ENCODE measurements around the gene MAPK7. TPM values are rescaled to one million over a fixed set of nuclear protein-coding genes. Genes with fewer than 3 reads are reported as not detected.
"Not testable (repeated sequence)": the region's sequence is repeated elsewhere in the genome, so short reads cannot be mapped to it uniquely, and the experiment has no call there.

Gene MAPK7
- polyA plus RNA-seq, 2 donors: 27.7 to 28.3 TPM

DNA sequence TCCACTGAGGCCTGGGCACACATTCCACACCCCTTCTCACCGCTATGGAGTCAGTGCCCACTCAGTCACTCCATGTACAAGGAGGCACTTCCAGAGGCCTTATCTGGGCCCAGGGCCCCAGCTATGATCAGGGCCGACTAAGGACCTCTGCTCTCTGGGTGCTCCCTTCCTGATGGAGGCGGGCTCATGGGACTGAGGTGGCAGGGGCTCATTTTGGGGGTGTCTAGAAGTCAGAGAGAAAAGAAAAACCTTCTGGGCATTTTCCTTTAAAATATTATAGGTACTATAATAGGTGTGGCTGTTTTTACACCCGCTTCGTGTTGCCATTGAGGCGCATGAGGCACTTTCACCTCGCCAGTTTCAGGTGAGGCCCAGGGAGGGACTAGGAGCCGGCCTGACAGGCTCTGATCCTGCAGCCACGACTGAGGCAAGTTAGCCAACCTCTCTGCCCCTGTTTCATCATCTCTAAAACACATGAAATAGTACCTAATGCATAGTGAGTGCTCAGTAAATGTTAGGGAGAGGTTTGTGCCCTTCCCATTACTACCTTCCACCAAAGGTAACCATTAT lies 30.1 kb upstream of the MAPK7 start:
- H3K36me3 ChIP-seq (ENCODE audit: control insufficient read depth in 2 of 2, insufficient read depth in 2 of 2, low read length in 1 of 2): no peaks in the 10 kb centered on the region
- H3K27me3 ChIP-seq (ENCODE audit: control insufficient read depth in 1 of 2, insufficient read depth in 2 of 2, low read length in 2 of 2): no peaks in the 10 kb centered on the region
- peak overlapping the region; percentile 95 to 97 for H3K27ac ChIP-seq (ENCODE audit: low read depth in 2 of 2, low read length in 1 of 2)
- no peak overlapping the region for H3K4me3 ChIP-seq (ENCODE audit: low read depth in 1 of 2, low read length in 2 of 2)
- no peaks in the 10 kb centered on the region for H3K9me3 ChIP-seq (ENCODE audit: control insufficient read depth in 2 of 2, insufficient read depth in 1 of 2, low read depth in 1 of 2, low read length in 1 of 2)
- WGBS, 2 donors: 60 to 72% methylated on average over 9 of the region's 9 CpGs
- H3K4me1 ChIP-seq (ENCODE audit: control insufficient read depth in 2 of 2, insufficient read depth in 2 of 2, low read length in 1 of 2): peaks cover 8 to 36% of the 10 kb centered on the region in 2 donors

DNA sequence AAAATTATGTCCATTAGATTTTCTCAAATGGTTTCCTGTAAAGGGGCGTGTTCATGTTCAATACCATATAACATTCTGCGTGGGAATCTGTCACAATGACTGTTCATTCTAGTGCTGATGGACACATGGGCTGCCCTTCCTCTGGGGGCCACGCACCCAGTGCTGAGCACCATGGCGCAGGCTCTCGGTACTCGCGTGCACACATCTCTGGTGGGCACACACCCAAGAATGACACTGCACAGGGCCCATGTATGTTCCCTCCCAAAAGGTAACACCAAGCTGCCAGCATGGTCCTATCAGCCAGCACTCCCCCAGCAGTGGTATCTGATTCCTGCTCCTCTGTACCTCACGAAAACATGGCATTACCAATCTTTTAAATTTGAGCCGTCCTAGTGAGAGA lies 29.5 kb upstream of the MAPK7 start:
- H3K9me3 ChIP-seq (ENCODE audit: control insufficient read depth in 2 of 2, insufficient read depth in 1 of 2, low read depth in 1 of 2, low read length in 1 of 2): no peaks in the 10 kb centered on the region
- H3K27me3 ChIP-seq (ENCODE audit: control insufficient read depth in 1 of 2, insufficient read depth in 2 of 2, low read length in 2 of 2): no peaks in the 10 kb centered on the region
- WGBS, 2 donors: 95% methylated on average over 9 of the region's 9 CpGs
- no peaks in the 10 kb centered on the region for H3K36me3 ChIP-seq (ENCODE audit: control insufficient read depth in 2 of 2, insufficient read depth in 2 of 2, low read length in 1 of 2)
- peaks cover 8 to 35% of the 10 kb centered on the region in 2 donors for H3K4me1 ChIP-seq (ENCODE audit: control insufficient read depth in 2 of 2, insufficient read depth in 2 of 2, low read length in 1 of 2)
- H3K27ac ChIP-seq (ENCODE audit: low read depth in 2 of 2, low read length in 1 of 2): peak overlapping the region; percentile 84 to 92
- no peak overlapping the region for H3K4me3 ChIP-seq (ENCODE audit: low read depth in 1 of 2, low read length in 2 of 2)

DNA sequence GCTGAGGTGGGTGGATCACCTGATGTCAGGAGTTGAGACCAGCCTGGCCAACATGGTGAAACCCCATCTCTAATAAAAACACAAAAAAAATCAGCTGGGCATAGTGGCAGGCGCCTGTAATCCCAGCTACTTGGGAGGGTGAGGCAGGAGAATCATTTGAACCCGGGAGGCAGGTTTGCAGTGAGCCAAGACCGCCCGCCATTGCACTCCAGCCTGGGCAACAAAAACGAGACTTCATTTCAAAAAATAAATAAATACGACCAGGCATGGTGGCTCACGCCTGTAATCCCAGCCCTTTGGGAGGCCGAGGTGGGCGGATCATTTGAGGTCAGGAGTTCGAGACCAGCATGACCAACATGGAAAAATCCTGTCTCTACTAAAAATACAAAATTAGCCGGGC lies 24.9 kb upstream of the MAPK7 start:
- not testable (repeated sequence) for H3K27me3 ChIP-seq (ENCODE audit: control insufficient read depth in 1 of 2, insufficient read depth in 2 of 2, low read length in 2 of 2); H3K27ac ChIP-seq (ENCODE audit: low read depth in 2 of 2, low read length in 1 of 2); H3K4me1 ChIP-seq (ENCODE audit: control insufficient read depth in 2 of 2, insufficient read depth in 2 of 2, low read length in 1 of 2); H3K4me3 ChIP-seq (ENCODE audit: low read depth in 1 of 2, low read length in 2 of 2); H3K9me3 ChIP-seq (ENCODE audit: control insufficient read depth in 2 of 2, insufficient read depth in 1 of 2, low read depth in 1 of 2, low read length in 1 of 2); H3K36me3 ChIP-seq (ENCODE audit: control insufficient read depth in 2 of 2, insufficient read depth in 2 of 2, low read length in 1 of 2)
- 94 to 95% methylated on average over 11 of the region's 11 CpGs for WGBS, 2 donors

DNA sequence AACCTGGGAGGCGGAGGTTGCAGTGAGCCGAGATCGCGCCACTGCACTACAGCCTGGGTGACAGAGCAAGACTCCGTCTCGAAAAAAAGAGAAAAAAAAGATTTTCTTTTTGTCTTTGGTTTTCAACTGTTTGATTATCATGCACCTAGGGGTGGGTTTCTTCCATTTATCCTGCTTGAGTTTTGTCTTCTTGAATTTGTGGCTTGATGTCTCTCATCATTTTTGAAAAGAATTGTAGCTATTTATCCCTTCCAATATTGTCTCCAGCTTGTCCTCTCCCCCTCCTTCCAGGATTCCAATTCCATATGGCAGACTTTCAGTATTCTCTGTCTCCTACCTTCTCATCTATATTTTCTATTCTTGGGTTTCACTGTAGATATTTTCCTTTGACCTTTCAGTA lies 23.6 kb upstream of the MAPK7 start:
- H3K27ac ChIP-seq (ENCODE audit: low read depth in 2 of 2, low read length in 1 of 2): no peak overlapping the region
- no peaks in the 10 kb centered on the region for H3K36me3 ChIP-seq (ENCODE audit: control insufficient read depth in 2 of 2, insufficient read depth in 2 of 2, low read length in 1 of 2)
- no peaks in the 10 kb centered on the region for H3K4me1 ChIP-seq (ENCODE audit: control insufficient read depth in 2 of 2, insufficient read depth in 2 of 2, low read length in 1 of 2)
- H3K4me3 ChIP-seq (ENCODE audit: low read depth in 1 of 2, low read length in 2 of 2): no peak overlapping the region
- 72 to 80% methylated on average over 6 of the region's 6 CpGs for WGBS, 2 donors
- no peaks in the 10 kb centered on the region for H3K9me3 ChIP-seq (ENCODE audit: control insufficient read depth in 2 of 2, insufficient read depth in 1 of 2, low read depth in 1 of 2, low read length in 1 of 2)
- H3K27me3 ChIP-seq (ENCODE audit: control insufficient read depth in 1 of 2, insufficient read depth in 2 of 2, low read length in 2 of 2): no peaks in the 10 kb centered on the region

DNA sequence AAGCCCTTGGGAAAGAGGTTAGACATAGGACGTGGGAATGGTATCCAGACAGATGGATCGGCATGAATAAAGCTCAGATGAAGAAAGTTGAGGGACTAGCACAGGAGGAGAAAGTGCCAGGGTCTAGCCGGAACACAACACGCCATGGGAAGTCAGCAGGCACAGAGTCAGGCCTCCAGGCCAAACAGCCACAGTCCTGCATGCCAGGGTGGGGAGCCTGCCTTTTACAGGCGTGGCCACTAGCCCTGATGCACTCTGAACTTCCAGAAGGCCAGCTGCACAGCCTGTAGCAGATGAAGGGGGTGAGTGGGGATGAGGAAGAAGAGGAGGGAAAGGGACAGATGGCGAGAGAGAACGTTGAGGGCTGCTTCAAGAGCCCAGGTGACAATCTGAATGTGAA lies 20.9 kb upstream of the MAPK7 start:
- H3K4me3 ChIP-seq (ENCODE audit: low read depth in 1 of 2, low read length in 2 of 2): no peak overlapping the region
- no peaks in the 10 kb centered on the region for H3K4me1 ChIP-seq (ENCODE audit: control insufficient read depth in 2 of 2, insufficient read depth in 2 of 2, low read length in 1 of 2)
- no peaks in the 10 kb centered on the region for H3K36me3 ChIP-seq (ENCODE audit: control insufficient read depth in 2 of 2, insufficient read depth in 2 of 2, low read length in 1 of 2)
- no peaks in the 10 kb centered on the region for H3K9me3 ChIP-seq (ENCODE audit: control insufficient read depth in 2 of 2, insufficient read depth in 1 of 2, low read depth in 1 of 2, low read length in 1 of 2)
- WGBS, 2 donors: 76% methylated on average over 7 of the region's 7 CpGs
- no peaks in the 10 kb centered on the region for H3K27me3 ChIP-seq (ENCODE audit: control insufficient read depth in 1 of 2, insufficient read depth in 2 of 2, low read length in 2 of 2)
- H3K27ac ChIP-seq (ENCODE audit: low read depth in 2 of 2, low read length in 1 of 2): peak overlapping the region in 1 of 2 donors; percentile 0

GRCh38 chr17:19357761-19358160 lies 20.5 kb upstream of the MAPK7 start:
- Histone ChIP-seq H3K27me3 (ENCODE audit: control insufficient read depth in 1 of 2, insufficient read depth in 2 of 2, low read length in 2 of 2) (no peaks in the 10 kb centered on the region), H3K9me3 (ENCODE audit: control insufficient read depth in 2 of 2, insufficient read depth in 1 of 2, low read depth in 1 of 2, low read length in 1 of 2) (no peaks in the 10 kb centered on the region), H3K36me3 (ENCODE audit: control insufficient read depth in 2 of 2, insufficient read depth in 2 of 2, low read length in 1 of 2) (no peaks in the 10 kb centered on the region), H3K4me3 (ENCODE audit: low read depth in 1 of 2, low read length in 2 of 2) (no peak overlapping the region), H3K27ac (ENCODE audit: low read depth in 2 of 2, low read length in 1 of 2) (no peak overlapping the region), H3K4me1 (ENCODE audit: control insufficient read depth in 2 of 2, insufficient read depth in 2 of 2, low read length in 1 of 2) (no peaks in the 10 kb centered on the region)
- 82% methylated on average over 7 of the region's 7 CpGs for WGBS, 2 donors

DNA sequence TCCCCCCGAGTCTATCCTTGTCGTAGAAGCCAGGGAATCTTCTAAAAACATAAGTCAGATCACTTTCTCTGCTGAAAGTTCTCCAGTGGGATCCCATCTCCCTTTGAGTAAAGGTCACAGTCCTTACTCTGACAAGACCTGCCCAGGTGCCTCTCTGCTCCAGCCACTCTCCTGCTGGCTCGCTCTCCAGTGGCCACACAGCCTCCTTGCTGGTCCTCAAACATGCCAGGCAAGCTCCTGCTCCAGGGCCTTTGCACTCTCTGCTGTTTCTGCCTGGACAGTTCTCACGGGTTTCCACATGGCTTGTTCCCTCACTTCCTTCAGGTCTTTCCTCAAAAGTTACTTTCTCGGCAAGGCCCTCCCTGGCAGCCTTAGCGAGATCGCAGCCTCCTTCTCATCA lies 19.1 kb upstream of the MAPK7 start:
- WGBS, 2 donors: 77 to 85% methylated on average over 7 of the region's 7 CpGs

DNA sequence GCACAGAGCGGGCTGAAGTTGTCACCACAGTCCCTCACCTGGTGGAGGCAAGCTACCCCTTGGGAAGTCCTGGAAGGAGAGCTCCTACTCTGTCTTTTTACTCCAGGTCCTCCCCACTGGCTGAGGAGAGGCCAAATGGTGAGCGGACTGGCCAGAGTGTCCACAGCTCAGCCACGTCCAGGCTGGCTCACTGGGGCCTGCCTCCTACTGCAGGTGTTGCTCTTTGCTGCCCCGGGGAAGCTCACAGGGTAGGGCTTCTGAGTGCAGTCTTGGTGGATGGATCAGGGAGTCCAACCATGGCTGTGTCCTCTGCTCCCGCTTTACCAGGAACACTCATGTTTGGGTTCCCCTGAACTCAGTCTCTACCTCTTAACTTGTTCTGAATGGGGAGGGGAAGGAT lies 18.4 kb upstream of the MAPK7 start:
- no peaks in the 10 kb centered on the region for H3K27me3 ChIP-seq (ENCODE audit: control insufficient read depth in 1 of 2, insufficient read depth in 2 of 2, low read length in 2 of 2)
- WGBS, 2 donors: 94 to 99% methylated on average over 5 of the region's 5 CpGs
- no peaks in the 10 kb centered on the region for H3K36me3 ChIP-seq (ENCODE audit: control insufficient read depth in 2 of 2, insufficient read depth in 2 of 2, low read length in 1 of 2)
- no peaks in the 10 kb centered on the region for H3K9me3 ChIP-seq (ENCODE audit: control insufficient read depth in 2 of 2, insufficient read depth in 1 of 2, low read depth in 1 of 2, low read length in 1 of 2)
- peaks cover 0 to 2% of the 10 kb centered on the region in 2 donors for H3K4me1 ChIP-seq (ENCODE audit: control insufficient read depth in 2 of 2, insufficient read depth in 2 of 2, low read length in 1 of 2)
- no peak overlapping the region for H3K4me3 ChIP-seq (ENCODE audit: low read depth in 1 of 2, low read length in 2 of 2)
- no peak overlapping the region for H3K27ac ChIP-seq (ENCODE audit: low read depth in 2 of 2, low read length in 1 of 2)

More for the DNA sequence above, 19.1 kb upstream of the MAPK7 start:
- H3K27ac ChIP-seq (ENCODE audit: low read depth in 2 of 2, low read length in 1 of 2): no peak overlapping the region
- no peaks in the 10 kb centered on the region for H3K4me1 ChIP-seq (ENCODE audit: control insufficient read depth in 2 of 2, insufficient read depth in 2 of 2, low read length in 1 of 2)
- no peaks in the 10 kb centered on the region for H3K27me3 ChIP-seq (ENCODE audit: control insufficient read depth in 1 of 2, insufficient read depth in 2 of 2, low read length in 2 of 2)
- H3K9me3 ChIP-seq (ENCODE audit: control insufficient read depth in 2 of 2, insufficient read depth in 1 of 2, low read depth in 1 of 2, low read length in 1 of 2): no peaks in the 10 kb centered on the region
- no peaks in the 10 kb centered on the region for H3K36me3 ChIP-seq (ENCODE audit: control insufficient read depth in 2 of 2, insufficient read depth in 2 of 2, low read length in 1 of 2)
- H3K4me3 ChIP-seq (ENCODE audit: low read depth in 1 of 2, low read length in 2 of 2): no peak overlapping the region

- no peaks in the 10 kb centered on the region for H3K27me3 ChIP-seq (ENCODE audit: control insufficient read depth in 1 of 2, insufficient read depth in 2 of 2, low read length in 2 of 2)
- no peaks in the 10 kb centered on the region for H3K9me3 ChIP-seq (ENCODE audit: control insufficient read depth in 2 of 2, insufficient read depth in 1 of 2, low read depth in 1 of 2, low read length in 1 of 2)
- WGBS, 2 donors: 91 to 93% methylated on average over 8 of the region's 8 CpGs
- no peaks in the 10 kb centered on the region for H3K36me3 ChIP-seq (ENCODE audit: control insufficient read depth in 2 of 2, insufficient read depth in 2 of 2, low read length in 1 of 2)
- H3K4me1 ChIP-seq (ENCODE audit: control insufficient read depth in 2 of 2, insufficient read depth in 2 of 2, low read length in 1 of 2): peaks cover 0 to 2% of the 10 kb centered on the region in 2 donors
- no peak overlapping the region for H3K4me3 ChIP-seq (ENCODE audit: low read depth in 1 of 2, low read length in 2 of 2)
- no peak overlapping the region for H3K27ac ChIP-seq (ENCODE audit: low read depth in 2 of 2, low read length in 1 of 2)
Observed at GRCh38 chr17:19360772-19361171, 17.5 kb upstream of the MAPK7 start.

DNA sequence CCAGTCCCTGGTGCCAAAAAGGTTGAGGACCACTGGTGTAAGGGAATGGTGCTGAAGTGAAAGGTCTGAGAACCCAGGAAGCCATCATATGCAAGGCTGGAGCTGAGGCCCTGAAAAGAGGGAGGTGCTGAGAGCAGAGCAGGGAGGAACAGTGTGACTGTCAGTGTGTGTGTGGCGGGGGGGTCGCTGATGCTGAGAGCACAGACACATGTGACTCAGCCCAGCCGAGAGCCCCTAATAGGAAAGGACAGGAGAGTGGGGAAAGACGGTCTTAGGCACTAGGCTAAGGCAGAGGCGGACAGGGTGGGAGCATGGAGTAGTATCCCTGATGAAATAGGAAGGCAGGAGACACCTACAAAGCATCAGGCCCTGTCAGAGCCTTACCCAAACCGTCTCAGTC lies 17.0 kb upstream of the MAPK7 start:
- Histone ChIP-seq H3K4me1 (ENCODE audit: control insufficient read depth in 2 of 2, insufficient read depth in 2 of 2, low read length in 1 of 2) (peaks cover 0 to 2% of the 10 kb centered on the region in 2 donors), H3K36me3 (ENCODE audit: control insufficient read depth in 2 of 2, insufficient read depth in 2 of 2, low read length in 1 of 2) (no peaks in the 10 kb centered on the region), H3K27ac (ENCODE audit: low read depth in 2 of 2, low read length in 1 of 2) (peak overlapping the region in 1 of 2 donors; percentile 8), H3K27me3 (ENCODE audit: control insufficient read depth in 1 of 2, insufficient read depth in 2 of 2, low read length in 2 of 2) (no peaks in the 10 kb centered on the region), H3K9me3 (ENCODE audit: control insufficient read depth in 2 of 2, insufficient read depth in 1 of 2, low read depth in 1 of 2, low read length in 1 of 2) (no peaks in the 10 kb centered on the region), H3K4me3 (ENCODE audit: low read depth in 1 of 2, low read length in 2 of 2) (no peak overlapping the region)
- 74 to 76% methylated on average over 6 of the region's 6 CpGs for WGBS, 2 donors

Measured in esophagus (tissue), 2 donors.